GM12874 (cell line): ENCODE data around the gene CLASP2.

ENCODE experiments used
- TF ChIP-seq, protein P1 (sequence below): IDR thresholded peaks from 2 replicates; pipeline ENCODE4 v1.5.1; 2011; ENCODE audit warnings: low read depth, mild to moderate bottlenecking, control low read depth, low read length, moderate library complexity; ENCODE audit not compliant: insufficient read depth

CLASP2 gene

DNA sequence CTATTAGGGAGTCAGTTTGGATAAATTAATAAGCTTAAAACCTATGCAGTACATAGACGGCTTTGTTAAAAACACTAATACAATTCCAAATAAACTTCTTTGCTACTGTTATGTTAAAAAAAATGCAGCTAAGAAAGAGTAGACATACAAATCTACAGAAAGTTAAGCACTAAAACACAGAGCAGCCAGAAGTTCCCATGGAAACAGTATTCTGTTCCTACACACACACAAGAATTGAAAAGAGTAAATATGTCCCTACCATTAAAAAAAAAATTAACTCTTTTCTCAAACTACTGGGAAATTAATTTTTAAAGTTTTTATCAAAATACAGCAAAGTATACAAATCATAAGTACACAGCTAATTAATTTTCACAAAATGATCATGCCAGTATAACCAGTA, 71.6 kb downstream of the CLASP2 start:
- TF ChIP-seq, protein P1, sequence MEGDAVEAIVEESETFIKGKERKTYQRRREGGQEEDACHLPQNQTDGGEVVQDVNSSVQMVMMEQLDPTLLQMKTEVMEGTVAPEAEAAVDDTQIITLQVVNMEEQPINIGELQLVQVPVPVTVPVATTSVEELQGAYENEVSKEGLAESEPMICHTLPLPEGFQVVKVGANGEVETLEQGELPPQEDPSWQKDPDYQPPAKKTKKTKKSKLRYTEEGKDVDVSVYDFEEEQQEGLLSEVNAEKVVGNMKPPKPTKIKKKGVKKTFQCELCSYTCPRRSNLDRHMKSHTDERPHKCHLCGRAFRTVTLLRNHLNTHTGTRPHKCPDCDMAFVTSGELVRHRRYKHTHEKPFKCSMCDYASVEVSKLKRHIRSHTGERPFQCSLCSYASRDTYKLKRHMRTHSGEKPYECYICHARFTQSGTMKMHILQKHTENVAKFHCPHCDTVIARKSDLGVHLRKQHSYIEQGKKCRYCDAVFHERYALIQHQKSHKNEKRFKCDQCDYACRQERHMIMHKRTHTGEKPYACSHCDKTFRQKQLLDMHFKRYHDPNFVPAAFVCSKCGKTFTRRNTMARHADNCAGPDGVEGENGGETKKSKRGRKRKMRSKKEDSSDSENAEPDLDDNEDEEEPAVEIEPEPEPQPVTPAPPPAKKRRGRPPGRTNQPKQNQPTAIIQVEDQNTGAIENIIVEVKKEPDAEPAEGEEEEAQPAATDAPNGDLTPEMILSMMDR, result no peak

DNA sequence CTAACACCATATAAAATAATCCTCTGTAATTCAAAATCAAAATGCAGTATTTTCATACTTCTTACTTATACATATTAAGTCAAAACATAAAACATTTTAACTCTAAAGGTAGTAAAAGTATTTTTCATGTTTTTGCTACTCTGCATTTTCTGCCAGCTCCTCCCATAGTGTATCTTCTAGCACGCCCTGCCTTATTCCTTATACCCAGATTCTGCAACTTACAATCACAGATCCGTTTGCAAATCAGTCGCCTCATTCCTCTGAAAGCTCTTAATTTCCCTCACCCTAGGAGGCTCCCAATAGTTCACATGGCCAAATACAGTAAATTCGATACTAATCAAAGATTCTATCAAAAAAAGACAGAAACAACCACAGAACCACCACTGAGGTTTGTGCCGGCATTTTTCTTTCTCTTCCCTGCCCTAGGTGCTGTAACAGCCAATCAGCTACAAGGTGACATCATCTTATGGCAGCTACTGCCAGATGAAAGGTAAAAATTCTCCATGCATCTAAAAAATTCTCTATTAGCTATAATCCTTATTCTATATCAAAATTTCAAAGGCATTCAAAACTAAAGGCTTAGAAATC, 72.9 kb downstream of the CLASP2 start:
- TF ChIP-seq, protein P1, result no peak

- TF ChIP-seq, protein P1, result no peak
Observed at GRCh38 chr3:33644582-33644981, 73.5 kb downstream of the CLASP2 start.

DNA sequence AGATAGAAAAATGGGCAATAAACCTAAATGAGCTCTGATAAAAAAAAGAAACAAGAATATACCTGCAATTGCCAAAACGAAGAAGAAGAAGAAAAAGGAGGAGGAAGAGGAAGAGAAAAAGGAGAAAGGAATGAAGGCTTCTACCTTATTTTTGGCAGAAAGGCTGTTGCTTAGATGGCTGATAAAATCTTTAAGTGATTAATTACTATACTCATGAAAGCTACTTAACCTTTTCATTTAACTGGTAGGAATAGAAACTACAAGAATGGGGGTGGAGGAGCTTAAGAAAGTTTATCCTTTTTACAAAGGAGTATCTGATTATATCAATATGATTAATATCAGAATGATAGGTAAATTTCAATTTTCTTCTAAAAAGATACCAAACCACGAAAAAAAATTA, 75.2 kb downstream of the CLASP2 start:
- TF ChIP-seq, protein P1, result no peak

DNA sequence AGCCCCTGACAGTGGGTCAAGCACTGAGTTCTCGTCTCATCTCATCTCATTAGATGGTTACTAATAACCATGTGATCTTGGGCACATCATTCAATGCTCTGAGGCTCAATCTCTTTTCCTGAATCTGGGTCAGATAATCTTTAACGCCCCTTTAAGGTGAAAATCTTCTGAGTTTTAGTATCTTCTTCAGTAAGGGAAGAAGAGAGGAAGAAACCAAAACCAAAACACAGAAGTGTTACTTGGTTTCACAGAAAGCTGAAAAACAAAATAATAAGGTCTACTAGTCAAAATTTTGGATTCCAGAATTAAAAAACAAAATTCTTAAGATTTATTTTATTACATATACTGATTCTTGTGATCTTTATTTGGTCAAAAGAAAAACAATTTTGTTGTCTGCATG, 78.2 kb downstream of the CLASP2 start:
- TF ChIP-seq, protein P1, result no peak

- TF ChIP-seq, protein P1, result no peak
Observed at GRCh38 chr3:33637482-33637881, 80.6 kb downstream of the CLASP2 start.

DNA sequence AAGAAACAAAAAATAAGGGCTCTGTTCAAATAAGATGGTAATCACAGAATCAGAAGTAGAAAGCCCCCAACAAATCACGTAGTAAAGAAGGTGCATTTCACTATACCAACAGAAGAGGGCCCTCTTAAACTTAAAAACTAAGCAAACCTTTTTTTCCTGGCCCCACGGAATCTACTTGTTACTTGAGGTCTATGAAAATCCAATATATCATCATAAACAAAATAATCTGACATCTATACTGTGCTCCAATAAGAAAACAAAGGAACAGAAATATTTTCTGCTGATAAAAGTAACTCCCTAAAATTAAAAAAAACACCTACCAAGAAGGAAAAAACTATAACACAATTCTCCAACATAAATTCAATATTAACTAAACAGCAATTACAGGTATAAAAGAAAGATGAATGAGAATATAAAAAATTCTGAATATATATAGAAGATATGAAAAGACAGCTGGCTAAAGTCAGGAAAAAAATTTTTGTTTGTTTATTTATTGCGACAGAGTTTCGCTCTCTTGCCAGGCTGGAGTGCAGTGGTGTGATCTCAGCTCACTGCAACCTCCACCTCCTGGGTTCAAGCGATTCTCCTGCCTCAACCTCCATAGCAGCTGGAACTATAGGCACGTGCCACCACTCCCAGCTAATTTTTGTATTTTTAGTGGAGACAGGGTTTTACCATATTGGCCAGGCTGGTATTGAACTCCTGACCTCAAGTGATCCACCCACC, 81.8 kb downstream of the CLASP2 start:
- TF ChIP-seq, protein P1, result peak; percentile 32; the same call in 1 of the 2 replicates
